Measurements from ENCODE around the gene CUBN.

- TF ChIP-seq, protein P1, sequence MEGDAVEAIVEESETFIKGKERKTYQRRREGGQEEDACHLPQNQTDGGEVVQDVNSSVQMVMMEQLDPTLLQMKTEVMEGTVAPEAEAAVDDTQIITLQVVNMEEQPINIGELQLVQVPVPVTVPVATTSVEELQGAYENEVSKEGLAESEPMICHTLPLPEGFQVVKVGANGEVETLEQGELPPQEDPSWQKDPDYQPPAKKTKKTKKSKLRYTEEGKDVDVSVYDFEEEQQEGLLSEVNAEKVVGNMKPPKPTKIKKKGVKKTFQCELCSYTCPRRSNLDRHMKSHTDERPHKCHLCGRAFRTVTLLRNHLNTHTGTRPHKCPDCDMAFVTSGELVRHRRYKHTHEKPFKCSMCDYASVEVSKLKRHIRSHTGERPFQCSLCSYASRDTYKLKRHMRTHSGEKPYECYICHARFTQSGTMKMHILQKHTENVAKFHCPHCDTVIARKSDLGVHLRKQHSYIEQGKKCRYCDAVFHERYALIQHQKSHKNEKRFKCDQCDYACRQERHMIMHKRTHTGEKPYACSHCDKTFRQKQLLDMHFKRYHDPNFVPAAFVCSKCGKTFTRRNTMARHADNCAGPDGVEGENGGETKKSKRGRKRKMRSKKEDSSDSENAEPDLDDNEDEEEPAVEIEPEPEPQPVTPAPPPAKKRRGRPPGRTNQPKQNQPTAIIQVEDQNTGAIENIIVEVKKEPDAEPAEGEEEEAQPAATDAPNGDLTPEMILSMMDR (IDR thresholded peaks at IDR 0.05): peak; percentile 18 to 67 (median 44)
- TF ChIP-seq POLR2A (IDR thresholded peaks at IDR 0.05): peak in 1 of 2 donors; percentile 28
Observed at GRCh38 chr10:16891375-16892313, 238.0 kb downstream of the CUBN start.
